Chondrocyte (in vitro differentiated cells): ENCODE measurements around the gene GAS2. TPM values are rescaled to one million over a fixed set of nuclear protein-coding genes. Genes with fewer than 3 reads are reported as not detected.

Experiments used
- DNase-seq: peaks from one replicate; pipeline ENCODE4 v3.0.0; 2021; ENCODE audit warnings: mixed read lengths, low spot score
- H3K27ac Mint-ChIP-seq: one replicate; pipeline ENCODE4 v1.8.0; 2021; ENCODE audit warnings: mild to moderate bottlenecking, moderate library complexity, mixed read lengths; ENCODE audit not compliant: unreplicated experiment
- H3K27me3 Mint-ChIP-seq: 2 replicates; pipeline ENCODE4 v1.8.0; 2021; ENCODE audit warnings: low read depth, mixed read lengths
- H3K36me3 Mint-ChIP-seq: 2 replicates; pipeline ENCODE4 v1.8.0; 2021; ENCODE audit warnings: low read depth, mixed read lengths
- H3K4me1 Mint-ChIP-seq: 2 replicates; pipeline ENCODE4 v1.8.0; 2021; ENCODE audit warnings: low read depth, mild to moderate bottlenecking, mixed read lengths
- H3K4me3 Mint-ChIP-seq: one replicate; pipeline ENCODE4 v1.8.0; 2021; ENCODE audit warnings: mild to moderate bottlenecking, moderate library complexity, mixed read lengths; ENCODE audit not compliant: unreplicated experiment
- H3K9me3 Mint-ChIP-seq: 2 replicates; pipeline ENCODE4 v1.8.0; 2021; ENCODE audit warnings: low read depth, mixed read lengths
- total RNA-seq: library from RNA; stranded (reverse); gene quantifications from 3 replicates; pipeline ENCODE4 v1.2.1, GENCODE V29; 2021
- TF ChIP-seq, protein P1 (sequence below): fragments of 200-600 bp; sonication (generic); IDR thresholded peaks from 2 replicates; pipeline ENCODE4 v1.5.0; 2021; ENCODE audit warnings: antibody characterized with exemption, mild to moderate bottlenecking, moderate library complexity

GAS2 gene
- total RNA-seq, 1 donor from 2014 or later, result 1.7 TPM

DNA sequence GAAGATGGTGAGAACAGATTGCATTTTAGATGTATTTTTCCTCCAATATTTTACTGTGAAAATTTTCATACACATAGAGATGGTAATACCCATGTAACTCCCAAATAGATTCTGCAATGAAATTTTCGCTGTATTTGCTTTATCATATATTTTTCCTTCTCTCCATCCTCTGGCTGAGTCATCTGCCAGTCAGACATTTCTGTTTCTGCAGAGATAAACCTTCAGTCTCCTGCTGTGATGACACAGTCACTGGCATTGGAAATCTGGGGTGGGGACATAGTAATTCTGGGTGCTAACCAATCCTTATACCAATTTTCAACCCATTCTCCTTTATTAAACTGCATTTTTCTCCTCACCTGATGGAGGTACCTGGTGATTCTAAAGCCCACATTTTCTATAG is 129.5 kb downstream of the GAS2 start:
- Mint-ChIP-seq H3K9me3 (no peaks in the 10 kb centered on the region), H3K4me3 (no peak overlapping the region), H3K27ac (no peak overlapping the region), H3K27me3 (no peaks in the 10 kb centered on the region), H3K4me1 (peaks cover 14% of the 10 kb centered on the region), H3K36me3 (no peaks in the 10 kb centered on the region)
- DNase-seq, result no peak
- TF ChIP-seq, protein P1, sequence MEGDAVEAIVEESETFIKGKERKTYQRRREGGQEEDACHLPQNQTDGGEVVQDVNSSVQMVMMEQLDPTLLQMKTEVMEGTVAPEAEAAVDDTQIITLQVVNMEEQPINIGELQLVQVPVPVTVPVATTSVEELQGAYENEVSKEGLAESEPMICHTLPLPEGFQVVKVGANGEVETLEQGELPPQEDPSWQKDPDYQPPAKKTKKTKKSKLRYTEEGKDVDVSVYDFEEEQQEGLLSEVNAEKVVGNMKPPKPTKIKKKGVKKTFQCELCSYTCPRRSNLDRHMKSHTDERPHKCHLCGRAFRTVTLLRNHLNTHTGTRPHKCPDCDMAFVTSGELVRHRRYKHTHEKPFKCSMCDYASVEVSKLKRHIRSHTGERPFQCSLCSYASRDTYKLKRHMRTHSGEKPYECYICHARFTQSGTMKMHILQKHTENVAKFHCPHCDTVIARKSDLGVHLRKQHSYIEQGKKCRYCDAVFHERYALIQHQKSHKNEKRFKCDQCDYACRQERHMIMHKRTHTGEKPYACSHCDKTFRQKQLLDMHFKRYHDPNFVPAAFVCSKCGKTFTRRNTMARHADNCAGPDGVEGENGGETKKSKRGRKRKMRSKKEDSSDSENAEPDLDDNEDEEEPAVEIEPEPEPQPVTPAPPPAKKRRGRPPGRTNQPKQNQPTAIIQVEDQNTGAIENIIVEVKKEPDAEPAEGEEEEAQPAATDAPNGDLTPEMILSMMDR, result no peak

DNA sequence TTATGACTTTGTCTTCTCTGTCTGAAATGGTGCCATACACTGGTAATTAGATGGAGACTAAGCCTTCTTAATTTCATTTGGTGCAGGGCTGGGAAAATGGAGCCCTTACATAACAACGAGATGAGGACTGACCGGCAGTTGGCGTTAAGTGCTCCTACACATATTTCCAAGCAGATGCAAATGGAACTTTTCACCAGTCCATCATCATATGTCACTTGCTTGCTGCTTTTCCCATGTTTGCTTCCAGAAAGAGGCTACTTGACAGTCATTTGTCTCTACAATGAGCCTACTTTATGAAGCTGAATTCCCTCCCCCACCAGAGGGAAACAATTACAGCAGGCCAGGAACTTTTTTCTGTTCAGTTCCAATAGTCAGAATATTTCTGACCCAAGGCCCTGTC is 130.6 kb downstream of the GAS2 start:
- Mint-ChIP-seq H3K4me1 (peaks cover 14% of the 10 kb centered on the region), H3K27ac (no peak overlapping the region), H3K4me3 (no peak overlapping the region), H3K36me3 (no peaks in the 10 kb centered on the region), H3K9me3 (no peaks in the 10 kb centered on the region), H3K27me3 (no peaks in the 10 kb centered on the region)
- TF ChIP-seq, protein P1, result no peak
- DNase-seq, result no peak

DNA sequence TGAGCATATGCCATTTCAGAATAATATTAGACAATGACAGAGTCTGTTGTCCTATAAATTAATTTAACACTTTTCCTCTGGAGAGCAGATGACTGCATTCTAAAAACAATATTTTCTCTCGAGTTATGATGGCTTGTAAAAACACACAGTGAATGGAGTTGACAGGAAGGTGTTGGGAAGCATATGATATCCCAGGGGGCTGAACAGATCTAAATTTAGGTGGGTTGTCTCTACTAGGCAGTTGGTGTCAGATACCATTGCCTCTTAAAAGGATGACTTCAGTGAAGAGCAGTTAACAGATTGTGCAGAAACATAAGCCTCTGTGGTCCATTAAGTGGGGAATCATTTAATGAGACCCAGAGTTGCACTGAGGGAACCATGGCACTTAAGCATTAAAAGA is 132.5 kb downstream of the GAS2 start:
- Mint-ChIP-seq H3K9me3 (no peaks in the 10 kb centered on the region), H3K4me3 (no peak overlapping the region), H3K27me3 (no peaks in the 10 kb centered on the region), H3K36me3 (no peaks in the 10 kb centered on the region), H3K4me1 (peaks cover 11% of the 10 kb centered on the region), H3K27ac (no peak overlapping the region)
- TF ChIP-seq, protein P1, result no peak
- no peak for DNase-seq

DNA sequence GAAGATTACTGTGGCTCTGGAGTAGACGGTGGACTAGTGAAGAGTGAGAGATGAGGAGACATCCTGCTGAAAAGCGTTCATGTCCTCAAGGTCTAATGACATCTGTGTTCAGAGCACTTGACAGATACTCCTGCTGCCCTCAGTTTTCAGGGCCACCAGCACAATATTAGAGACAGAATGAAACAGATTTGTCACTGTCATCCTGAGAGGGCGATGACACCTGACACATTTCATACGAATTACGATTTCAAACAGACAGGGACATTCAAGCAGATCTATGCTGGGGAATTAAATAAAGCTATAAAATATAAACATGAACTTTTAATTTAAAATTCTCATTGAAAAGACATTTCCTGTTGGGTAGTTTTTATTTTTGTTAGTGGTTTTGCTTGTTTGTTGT is 134.1 kb downstream of the GAS2 start:
- TF ChIP-seq, protein P1, result no peak
- DNase-seq, result no peak
- Mint-ChIP-seq H3K4me1 (peaks cover 11% of the 10 kb centered on the region), H3K27me3 (no peaks in the 10 kb centered on the region), H3K4me3 (no peak overlapping the region), H3K9me3 (no peaks in the 10 kb centered on the region), H3K27ac (no peak overlapping the region), H3K36me3 (no peaks in the 10 kb centered on the region)

DNA sequence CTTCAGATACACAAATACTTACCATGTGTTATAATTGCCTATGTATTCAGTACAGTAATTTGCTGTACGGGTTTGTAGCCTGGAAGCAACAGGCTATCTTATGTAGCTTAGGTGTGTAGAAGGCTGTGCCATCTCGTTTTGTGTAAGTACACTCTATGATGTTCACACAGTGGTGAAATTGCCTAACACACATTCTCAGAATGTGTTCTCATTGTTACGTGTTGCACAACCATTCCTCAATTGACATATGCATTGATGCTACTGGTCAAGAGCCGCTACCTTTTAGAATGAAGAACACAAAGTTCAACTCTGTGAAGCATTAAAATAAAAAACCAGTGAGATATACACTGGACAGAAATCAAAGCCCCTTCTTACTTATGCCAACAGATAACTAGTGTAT is 136.4 kb downstream of the GAS2 start:
- Mint-ChIP-seq H3K27me3 (no peaks in the 10 kb centered on the region), H3K27ac (no peak overlapping the region), H3K4me3 (no peak overlapping the region), H3K36me3 (no peaks in the 10 kb centered on the region), H3K9me3 (no peaks in the 10 kb centered on the region), H3K4me1 (peaks cover 5% of the 10 kb centered on the region)
- TF ChIP-seq, protein P1, result no peak
- no peak for DNase-seq
